Embryonic facial prominence (tissue), 1 donor: ENCODE data around the gene SLC43A2.
A peak's percentile ranks its signal among the peaks of the same experiment; 100 is the strongest.

ENCODE experiments used
- DNase-seq: peaks from one replicate; pipeline ENCODE4 v3.0.0-alpha.2; 2016; ENCODE audit errors: extremely low spot score

The SLC43A2 gene

GRCh38 chr17:1643999-1644492, 15.4 kb upstream of the SLC43A2 start:
- no peak for DNase-seq

- no peak for DNase-seq
These were observed 14.8 kb upstream of the SLC43A2 start for GRCh38 chr17:1643293-1643998.

DNA sequence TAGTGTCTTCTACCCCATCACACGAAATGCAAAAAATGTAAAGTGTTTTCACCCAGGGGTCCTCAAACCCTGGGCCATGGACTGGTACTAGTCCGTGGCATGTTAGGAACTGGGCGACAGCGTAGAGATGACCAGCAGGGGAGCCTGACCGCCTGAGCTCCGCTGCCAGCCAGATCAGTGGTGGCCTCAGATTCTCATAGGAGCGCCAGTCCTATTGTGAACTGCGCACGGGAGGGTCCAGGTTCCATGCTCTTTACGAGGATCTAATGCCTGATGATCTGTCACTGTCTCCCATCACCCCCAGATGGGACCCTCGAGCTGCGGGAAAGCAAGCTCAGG, 12.4 kb upstream of the SLC43A2 start:
- DNase-seq, result no peak

DNA sequence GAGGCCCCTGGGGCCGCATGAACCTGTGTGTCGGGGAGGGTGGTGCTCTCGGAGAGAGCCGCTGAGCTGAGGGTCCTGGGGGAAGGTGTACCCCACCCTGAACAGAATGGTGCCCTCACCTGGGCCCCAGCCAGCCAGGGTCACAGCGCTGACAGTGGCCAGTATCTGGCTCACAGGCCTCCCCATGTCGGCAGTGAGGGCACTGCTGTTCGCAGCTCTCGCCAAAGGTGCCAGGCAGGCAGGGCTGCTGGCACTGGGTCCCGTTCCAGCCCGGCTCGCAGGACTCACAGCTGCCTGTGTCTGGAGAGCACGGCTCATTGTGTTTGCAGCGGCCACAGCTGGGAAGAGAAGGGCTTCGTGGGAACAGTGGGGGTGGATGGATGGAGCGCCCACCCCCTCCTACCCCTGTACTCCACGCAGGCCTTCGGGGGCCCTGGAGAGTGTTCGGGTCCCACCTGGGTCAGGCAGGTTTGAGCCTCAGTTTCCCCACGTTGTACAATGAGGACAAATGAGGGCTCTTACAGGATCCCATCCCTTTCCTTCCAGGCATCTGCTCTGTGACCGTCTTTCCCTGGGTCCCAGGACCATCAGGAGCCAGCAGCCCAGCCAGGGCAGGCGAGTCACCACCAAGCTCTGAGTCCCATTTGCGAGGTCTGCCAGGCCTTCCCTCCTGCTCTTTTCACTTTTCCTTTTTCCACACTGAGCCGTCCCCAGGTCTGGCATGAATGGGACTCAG, 11.9 kb upstream of the SLC43A2 start:
- DNase-seq, result no peak

- DNase-seq, result no peak
These were observed 11.0 kb upstream of the SLC43A2 start for GRCh38 chr17:1639549-1640180.

DNA sequence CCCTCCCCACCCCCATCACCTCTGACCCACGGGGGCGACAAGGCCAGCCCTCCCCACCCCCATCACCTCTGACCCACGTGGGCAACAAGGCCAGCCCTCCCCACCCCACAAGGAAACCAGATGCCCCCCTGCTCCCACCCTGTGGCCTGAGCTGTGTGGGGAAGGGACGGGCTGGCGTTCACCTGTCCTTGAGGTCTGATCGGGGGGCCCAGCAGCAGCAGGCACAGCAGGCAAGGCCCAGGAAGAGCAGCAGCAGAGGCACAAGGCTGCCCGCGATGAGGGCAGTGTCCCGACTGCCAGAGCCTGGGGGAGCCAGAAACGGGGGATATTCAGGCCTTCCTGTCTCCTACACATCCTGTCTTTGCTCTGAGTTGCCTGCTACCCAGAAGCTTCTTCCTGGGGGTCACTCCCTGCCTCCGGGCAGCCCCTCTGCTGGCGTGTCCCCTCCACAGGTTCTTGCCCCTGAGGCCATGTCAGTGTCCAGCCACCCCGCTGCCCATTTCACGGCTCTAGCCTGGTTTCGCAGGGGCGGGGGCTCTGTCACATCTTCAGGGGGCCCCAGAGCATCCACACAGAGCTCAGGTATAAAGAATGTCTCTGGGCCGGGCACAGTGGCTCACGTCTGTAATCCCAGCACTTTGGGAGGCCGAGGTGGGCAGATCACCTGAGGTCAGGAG, 10.1 kb upstream of the SLC43A2 start:
- DNase-seq, result no peak

- no peak for DNase-seq
These were observed 9.5 kb upstream of the SLC43A2 start for GRCh38 chr17:1638171-1638590.

DNA sequence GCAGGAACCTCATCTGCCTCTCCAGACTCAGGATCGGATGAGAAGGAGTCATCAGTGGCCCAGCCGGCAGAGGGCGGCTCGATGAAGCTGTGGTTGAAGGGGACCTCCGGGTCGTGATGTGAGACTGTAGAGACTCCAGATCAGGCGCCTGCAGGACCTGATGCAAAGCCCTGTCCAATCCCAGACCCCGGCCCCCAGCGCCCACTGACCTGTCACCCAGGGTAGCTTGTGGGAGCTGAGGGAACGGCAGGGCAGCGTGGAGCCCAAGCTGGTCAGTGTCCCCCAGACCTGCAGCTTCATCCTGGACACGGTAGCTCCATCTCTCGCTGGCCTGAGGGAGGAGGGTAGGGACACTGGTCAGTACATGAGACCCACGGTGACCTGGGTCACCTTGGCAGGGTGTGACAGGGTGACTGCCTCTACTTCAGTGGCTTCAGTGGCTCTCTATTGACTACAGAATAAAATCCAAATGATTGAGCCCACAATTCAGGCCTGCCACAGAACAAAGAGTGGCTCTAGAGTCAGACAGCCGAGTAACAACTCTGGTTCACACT, 8.2 kb upstream of the SLC43A2 start:
- DNase-seq, result no peak

- no peak for DNase-seq
These were observed 7.2 kb upstream of the SLC43A2 start for GRCh38 chr17:1635675-1636465.

DNA sequence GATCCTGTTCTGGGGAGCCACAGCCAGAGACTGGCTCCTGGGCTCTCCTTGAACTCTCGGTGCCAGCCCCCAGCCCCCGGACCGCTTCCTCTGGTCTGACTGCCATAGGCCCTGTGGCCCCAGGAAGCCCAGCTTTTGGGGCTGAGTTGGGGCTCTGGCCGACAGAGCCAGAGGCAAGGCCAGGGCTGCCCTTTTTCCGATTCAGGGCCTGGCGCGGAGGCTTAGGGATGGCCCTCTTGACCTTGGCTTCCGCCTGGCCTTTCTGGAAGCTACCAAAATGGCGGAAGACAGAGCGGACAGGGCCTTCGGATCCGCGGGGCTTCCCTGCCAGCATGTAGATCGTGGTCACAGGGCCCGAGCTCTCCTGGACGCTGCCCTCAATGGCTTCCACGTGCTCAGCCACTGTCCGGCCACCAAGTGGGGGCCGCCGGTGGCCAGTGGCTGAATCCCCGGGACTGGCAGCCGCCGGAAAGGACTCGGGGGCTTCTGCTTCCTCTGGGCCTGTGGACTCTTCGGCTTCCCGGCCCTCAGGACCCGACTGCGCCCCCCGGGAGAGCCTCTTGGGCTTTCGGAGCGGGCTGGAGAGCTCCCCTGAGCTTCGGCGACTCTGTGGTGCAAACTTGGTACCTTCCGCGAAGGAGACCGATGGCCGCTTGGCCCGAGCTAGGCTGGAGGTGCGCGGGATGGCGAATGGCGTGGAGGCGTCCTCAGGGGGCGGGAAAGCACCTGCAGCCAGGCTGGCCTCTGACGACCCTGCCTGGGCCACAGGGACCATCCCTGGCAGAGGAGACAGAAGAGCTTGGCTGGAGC, 6.4 kb upstream of the SLC43A2 start:
- no peak for DNase-seq

DNA sequence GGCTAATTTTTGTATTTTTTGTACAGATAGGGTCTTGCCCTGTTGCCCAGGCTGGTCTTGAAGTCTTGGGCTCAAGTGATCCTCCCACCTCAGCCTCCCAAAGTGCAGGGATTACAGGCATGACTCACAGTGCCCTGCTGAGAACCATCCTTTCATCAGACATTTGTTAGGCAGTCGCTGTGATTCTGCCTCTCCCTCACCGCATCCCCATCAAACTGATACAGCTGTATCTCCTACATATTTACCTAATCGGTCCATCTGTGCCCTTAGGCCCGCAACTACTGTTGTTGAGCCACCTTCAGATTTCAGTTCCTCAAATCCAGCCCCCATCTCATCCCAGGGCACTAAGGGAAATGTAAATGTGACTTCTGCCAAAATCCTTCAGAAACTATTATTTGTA, 2.0 kb upstream of the SLC43A2 start:
- no peak for DNase-seq

GRCh38 chr17:1629504-1630310, 1.1 kb upstream of the SLC43A2 start:
- DNase-seq, result no peak

GRCh38 chr17:1628856-1629503, 346 bp upstream of the SLC43A2 start:
- peak; percentile 81 for DNase-seq

DNA sequence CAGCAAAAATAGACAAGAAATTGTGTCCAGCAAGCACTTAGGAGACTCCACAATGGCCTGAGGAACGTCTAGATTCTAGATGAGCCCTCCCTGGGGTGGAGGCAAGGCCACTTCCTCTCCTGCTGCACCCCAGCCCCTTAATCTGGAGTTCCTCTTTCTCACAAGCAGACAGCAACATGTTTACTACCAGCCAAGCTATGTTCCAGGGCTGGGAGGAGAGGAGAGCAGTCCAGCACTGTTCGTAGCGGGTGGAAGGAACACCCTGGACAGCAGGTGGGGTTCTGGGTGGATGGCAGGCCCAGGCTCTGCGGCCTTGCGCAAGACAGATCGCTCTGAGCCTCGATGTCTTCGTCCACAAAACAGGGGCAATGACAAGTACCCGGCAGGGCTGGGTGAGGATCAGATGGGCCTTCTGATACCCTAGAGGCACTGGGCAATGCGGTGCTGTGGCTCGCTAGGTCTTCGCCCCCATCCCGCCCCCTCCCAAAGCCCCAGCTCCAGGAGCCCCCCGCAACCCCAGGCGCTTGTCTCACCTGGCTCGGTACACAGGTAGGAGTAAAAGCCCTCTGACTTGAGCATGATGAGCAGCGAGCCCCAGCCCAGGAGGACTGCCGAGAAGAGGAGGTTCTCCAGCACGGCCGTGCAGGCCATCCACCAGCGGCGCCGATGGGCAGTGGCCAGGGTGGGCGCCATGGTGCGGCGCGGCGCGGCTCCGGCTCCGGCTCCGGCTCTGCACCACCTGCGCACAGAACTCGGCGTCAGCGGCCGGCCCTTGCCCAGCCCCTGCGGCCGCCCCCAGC, 1.3 kb downstream of the SLC43A2 start:
- no peak for DNase-seq

GRCh38 chr17:1626333-1626732, 2.3 kb downstream of the SLC43A2 start:
- no peak for DNase-seq

GRCh38 chr17:1625581-1625980, 3.1 kb downstream of the SLC43A2 start:
- DNase-seq, result no peak

- DNase-seq, result no peak
These were observed 3.6 kb downstream of the SLC43A2 start for GRCh38 chr17:1625053-1625452.

GRCh38 chr17:1624650-1625049, 4.0 kb downstream of the SLC43A2 start:
- no peak for DNase-seq
